ENCODE measurements around the gene SCN9A. TPM values are rescaled to one million over a fixed set of nuclear protein-coding genes. Genes with fewer than 3 reads are reported as not detected.
"Not testable (repeated sequence)": the region's sequence is repeated elsewhere in the genome, so short reads cannot be mapped to it uniquely, and the experiment has no call there.

The SCN9A gene
- total RNA-seq, 1 experiment from 2014 or later = 0.21 TPM

GRCh38 chr2:166230024-166230723 is 145.6 kb downstream of the SCN9A start:
- in situ Hi-C loops (cut with HindIII; ENCODE audit: low pct_unique_long_range_greater_than_20kb, low sequenced_read_pairs) = no loop called here
- DNase-seq (ENCODE audit: low read depth, low spot score) = no peak

DNA sequence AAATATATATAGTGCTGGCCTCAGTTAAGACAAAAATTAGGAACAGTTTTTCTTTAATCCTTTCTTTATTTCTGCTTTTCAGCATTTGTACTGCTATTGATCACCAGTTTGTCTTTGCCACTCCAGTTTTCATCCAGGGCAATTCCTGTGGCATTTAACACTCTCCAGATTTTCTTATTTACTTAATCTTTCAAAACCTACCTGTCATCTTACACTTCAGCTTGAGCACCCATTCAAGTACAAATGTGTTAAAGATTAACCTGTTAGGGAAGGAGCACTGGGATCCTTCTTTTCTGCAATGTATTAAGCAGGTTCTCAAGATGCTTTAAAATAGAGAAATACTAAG is 146.1 kb downstream of the SCN9A start:
- in situ Hi-C loops (cut with HindIII; ENCODE audit: low pct_unique_long_range_greater_than_20kb, low sequenced_read_pairs) = no loop called here

DNA sequence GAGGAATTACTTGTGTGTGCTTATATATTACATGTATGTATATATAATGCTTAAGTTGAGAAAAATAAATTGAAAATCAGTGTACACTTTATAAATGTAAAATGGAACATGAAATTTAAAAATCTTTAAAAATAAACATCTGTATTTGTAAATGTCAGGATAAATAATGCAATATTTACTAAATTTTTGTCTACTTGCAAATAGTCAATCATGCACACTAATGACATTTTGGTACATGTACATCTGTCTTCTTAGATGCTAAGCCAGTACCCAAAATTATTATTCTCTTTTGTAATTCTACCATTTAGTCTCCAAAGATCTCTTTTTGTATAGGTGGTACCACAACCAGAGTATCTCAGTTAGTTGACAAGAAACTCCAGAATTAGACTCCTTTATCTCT is 151.5 kb downstream of the SCN9A start:
- in situ Hi-C loops (cut with HindIII; ENCODE audit: low pct_unique_long_range_greater_than_20kb, low sequenced_read_pairs) = no loop called here
- DNase-seq (ENCODE audit: low read depth, low spot score) = no peak

More for the DNA sequence above, 146.1 kb downstream of the SCN9A start:
- no peak for DNase-seq (ENCODE audit: low read depth, low spot score)

DNA sequence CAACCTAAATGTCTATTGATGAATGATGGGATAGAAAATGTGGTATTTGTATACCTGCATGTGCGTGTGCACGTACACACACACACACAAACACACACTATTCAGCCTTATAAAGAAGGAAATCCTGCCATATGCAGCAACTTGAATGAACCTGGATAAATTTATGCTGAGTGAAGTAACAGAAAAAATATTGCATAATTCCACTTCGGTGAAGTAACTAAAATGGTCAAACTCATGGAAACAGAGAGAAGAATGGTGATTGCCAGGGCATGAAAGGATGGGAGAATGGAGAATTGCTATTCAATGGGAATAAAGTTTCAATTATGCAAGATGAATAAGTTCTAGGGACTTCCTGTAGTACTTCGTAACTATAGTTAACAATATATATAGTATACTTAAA is 152.4 kb downstream of the SCN9A start:
- no peak for DNase-seq (ENCODE audit: low read depth, low spot score)
- in situ Hi-C loops (cut with HindIII; ENCODE audit: low pct_unique_long_range_greater_than_20kb, low sequenced_read_pairs) = no loop called here

DNA sequence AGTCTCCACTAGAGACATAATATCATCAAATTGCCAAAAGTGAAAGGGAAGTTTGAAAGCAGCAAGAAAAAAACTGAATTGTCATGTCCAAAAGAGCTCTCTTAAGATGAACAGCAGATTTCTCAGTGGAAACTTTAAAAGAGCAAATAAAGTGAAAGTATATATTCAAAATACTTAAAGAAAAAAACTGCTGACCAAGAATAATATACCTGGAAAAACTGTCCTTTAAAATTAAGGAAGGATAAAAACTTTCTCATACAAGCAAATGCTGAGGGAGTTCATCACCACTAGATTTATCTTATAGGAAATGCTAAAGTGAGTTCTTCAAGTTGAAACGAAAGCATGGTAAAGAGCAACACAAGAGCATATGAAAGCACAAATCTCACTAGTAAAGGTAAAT is 164.7 kb downstream of the SCN9A start:
- DNase-seq (ENCODE audit: low read depth, low spot score) = no peak
- in situ Hi-C loops (cut with HindIII; ENCODE audit: low pct_unique_long_range_greater_than_20kb, low sequenced_read_pairs) = no loop called here

GRCh38 chr2:166209944-166210343 is 165.8 kb downstream of the SCN9A start:
- in situ Hi-C loops (cut with HindIII; ENCODE audit: low pct_unique_long_range_greater_than_20kb, low sequenced_read_pairs); DNase-seq (ENCODE audit: low read depth, low spot score): not testable (repeated sequence)

- DNase-seq (ENCODE audit: low read depth, low spot score); in situ Hi-C loops (cut with HindIII; ENCODE audit: low pct_unique_long_range_greater_than_20kb, low sequenced_read_pairs): not testable (repeated sequence)
Observed at GRCh38 chr2:166209367-166209766, 166.4 kb downstream of the SCN9A start.

- in situ Hi-C loops (cut with HindIII; ENCODE audit: low pct_unique_long_range_greater_than_20kb, low sequenced_read_pairs); DNase-seq (ENCODE audit: low read depth, low spot score): not testable (repeated sequence)
Observed at GRCh38 chr2:166206153-166206552, 169.6 kb downstream of the SCN9A start.

DNA sequence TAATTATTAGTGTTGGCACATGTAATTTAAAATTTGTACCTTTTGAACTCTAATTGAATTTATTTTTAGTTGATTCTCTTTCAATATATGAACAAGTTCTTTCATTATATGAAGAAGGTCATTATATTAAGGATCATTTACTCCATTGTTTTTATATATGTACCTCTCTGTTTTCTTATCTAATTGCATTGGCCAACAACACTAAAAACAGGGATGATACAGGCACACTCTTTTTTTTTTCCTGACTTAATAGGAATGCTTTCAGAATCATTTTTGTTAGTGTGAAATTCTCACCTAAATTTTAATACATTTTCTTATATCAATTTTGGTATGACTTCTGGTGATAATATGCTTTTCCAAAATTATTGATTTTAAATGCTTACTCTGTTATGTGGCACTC is 173.0 kb downstream of the SCN9A start:
- in situ Hi-C loops (cut with HindIII; ENCODE audit: low pct_unique_long_range_greater_than_20kb, low sequenced_read_pairs) = no loop called here
- no peak for DNase-seq (ENCODE audit: low read depth, low spot score)

- DNase-seq (ENCODE audit: low read depth, low spot score) = no peak
- in situ Hi-C loops (cut with HindIII; ENCODE audit: low pct_unique_long_range_greater_than_20kb, low sequenced_read_pairs) = no loop called here
Observed at GRCh38 chr2:166197446-166197845, 178.3 kb downstream of the SCN9A start.

DNA sequence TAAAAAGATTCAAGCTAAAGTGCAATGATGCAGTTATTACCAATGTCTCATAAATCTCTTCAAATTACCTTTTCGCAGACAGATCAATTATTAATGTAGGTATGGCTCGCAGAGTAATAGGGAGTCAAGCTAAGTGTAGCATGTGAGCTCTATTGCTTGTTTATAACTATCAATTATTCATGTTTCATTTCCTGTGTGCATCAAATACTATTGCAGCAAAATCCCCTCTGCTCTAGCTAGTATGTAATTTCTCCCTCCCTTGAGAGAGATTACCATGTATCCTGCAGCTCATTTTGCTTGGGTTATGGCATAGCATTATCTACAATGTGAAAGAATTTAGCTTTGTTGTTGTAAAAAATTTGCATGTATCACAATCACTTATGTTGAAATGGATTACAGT is 182.3 kb downstream of the SCN9A start:
- DNase-seq (ENCODE audit: low read depth, low spot score) = no peak
- in situ Hi-C loops (cut with HindIII; ENCODE audit: low pct_unique_long_range_greater_than_20kb, low sequenced_read_pairs) = no loop called here

DNA sequence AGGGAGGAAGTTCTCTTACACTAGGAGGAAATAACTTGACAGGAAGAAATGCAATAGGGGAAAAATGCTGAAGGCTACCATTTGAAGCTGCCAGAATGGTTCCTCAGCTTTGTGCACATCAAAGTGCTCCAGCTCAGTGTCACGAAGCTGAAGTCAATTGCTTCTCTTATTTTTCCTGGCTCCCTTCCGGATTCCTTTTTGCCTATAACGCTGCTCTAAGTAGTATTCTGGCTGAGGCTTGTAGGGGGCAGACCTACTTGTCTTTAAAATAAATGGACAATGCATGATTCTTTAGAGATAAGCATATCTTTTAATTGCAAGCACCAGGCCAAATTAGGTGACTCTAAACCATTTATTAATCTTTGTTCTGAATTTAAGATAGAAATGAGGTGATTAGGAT is 187.7 kb downstream of the SCN9A start:
- in situ Hi-C loops (cut with HindIII; ENCODE audit: low pct_unique_long_range_greater_than_20kb, low sequenced_read_pairs) = no loop called here
- DNase-seq (ENCODE audit: low read depth, low spot score) = no peak

GRCh38 chr2:166184789-166185188 is 191.0 kb downstream of the SCN9A start:
- no peak for DNase-seq (ENCODE audit: low read depth, low spot score)
- in situ Hi-C loops (cut with HindIII; ENCODE audit: low pct_unique_long_range_greater_than_20kb, low sequenced_read_pairs) = no loop called here

GRCh38 chr2:166181813-166182154 is 194.0 kb downstream of the SCN9A start:
- DNase-seq (ENCODE audit: low read depth, low spot score) = no peak
- in situ Hi-C loops (cut with HindIII; ENCODE audit: low pct_unique_long_range_greater_than_20kb, low sequenced_read_pairs) = no loop called here

GRCh38 chr2:166180951-166181812 is 194.6 kb downstream of the SCN9A start:
- peak; percentile 72 for DNase-seq (ENCODE audit: low read depth, low spot score)
- in situ Hi-C loops (cut with HindIII; ENCODE audit: low pct_unique_long_range_greater_than_20kb, low sequenced_read_pairs) = no loop called here

GRCh38 chr2:166179201-166179600 is 196.5 kb downstream of the SCN9A start:
- no peak for DNase-seq (ENCODE audit: low read depth, low spot score)
- in situ Hi-C loops (cut with HindIII; ENCODE audit: low pct_unique_long_range_greater_than_20kb, low sequenced_read_pairs) = no loop called here

GRCh38 chr2:166173263-166173662 is 202.5 kb downstream of the SCN9A start:
- DNase-seq (ENCODE audit: low read depth, low spot score) = peak; percentile 89
- in situ Hi-C loops (cut with HindIII; ENCODE audit: low pct_unique_long_range_greater_than_20kb, low sequenced_read_pairs) = no loop called here

DNA sequence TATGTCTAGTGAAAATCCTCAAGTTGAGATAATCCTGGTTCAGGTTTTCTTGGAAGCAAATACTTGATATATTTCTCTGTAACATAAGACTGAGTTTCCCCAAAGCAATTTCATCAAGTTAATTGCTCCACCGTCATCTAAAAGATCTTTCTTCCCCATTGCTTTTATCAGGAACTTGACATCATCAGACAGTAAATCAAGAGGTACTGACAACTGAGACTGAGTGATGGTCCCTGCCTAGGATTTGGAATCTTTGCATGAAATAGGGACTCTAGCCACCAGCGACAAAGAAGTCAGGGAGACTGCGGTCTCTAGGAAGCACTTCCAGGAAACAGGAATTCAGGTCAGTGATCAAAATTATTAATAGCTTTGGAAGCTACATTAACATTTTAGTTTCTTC is 204.5 kb downstream of the SCN9A start:
- no peak for DNase-seq (ENCODE audit: low read depth, low spot score)
- in situ Hi-C loops (cut with HindIII; ENCODE audit: low pct_unique_long_range_greater_than_20kb, low sequenced_read_pairs) = no loop called here

- in situ Hi-C loops (cut with HindIII; ENCODE audit: low pct_unique_long_range_greater_than_20kb, low sequenced_read_pairs) = no loop called here
- DNase-seq (ENCODE audit: low read depth, low spot score) = peak; percentile 36
Observed at GRCh38 chr2:166170356-166170755, 205.4 kb downstream of the SCN9A start.

Measured in SK-MEL-5 (cell line).